DMS53 treated with DMSO at 0.1 percent for 48 hours (cell line): ENCODE results near the gene HPCAL1.

Experiments
- DNase-seq: peaks from one replicate; lab custom pipeline; 2025; ENCODE audit not compliant: unreplicated experiment; lab: John Stamatoyannopoulos, UW

HPCAL1 gene

GRCh38 chr2:10402653-10403215 lies 100.0 kb downstream of the HPCAL1 start:
- no peak for DNase-seq

GRCh38 chr2:10404324-10405143 lies 101.8 kb downstream of the HPCAL1 start:
- no peak for DNase-seq

- no peak for DNase-seq
These were observed 102.7 kb downstream of the HPCAL1 start for GRCh38 chr2:10405448-10405847.

DNA sequence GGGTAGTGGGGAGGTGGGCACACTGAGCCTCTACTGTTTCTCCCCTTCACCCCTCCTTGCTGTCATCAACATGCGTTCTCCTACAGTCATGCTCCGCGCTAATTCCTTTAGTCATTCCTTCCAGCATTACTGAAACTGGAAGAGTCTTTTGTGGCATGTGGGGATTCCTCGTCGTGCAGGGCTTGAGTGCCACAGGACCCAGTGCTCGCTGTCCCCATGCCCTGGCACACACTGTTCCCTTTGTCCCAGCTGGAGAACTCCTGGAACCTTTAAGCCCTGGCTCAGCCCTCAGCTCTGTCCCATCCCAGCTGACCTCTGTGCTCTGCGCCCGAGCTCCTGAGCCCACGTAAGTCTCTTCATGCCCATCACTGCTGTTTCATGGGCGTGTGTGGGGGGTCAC lies 103.3 kb downstream of the HPCAL1 start:
- DNase-seq = no peak

DNA sequence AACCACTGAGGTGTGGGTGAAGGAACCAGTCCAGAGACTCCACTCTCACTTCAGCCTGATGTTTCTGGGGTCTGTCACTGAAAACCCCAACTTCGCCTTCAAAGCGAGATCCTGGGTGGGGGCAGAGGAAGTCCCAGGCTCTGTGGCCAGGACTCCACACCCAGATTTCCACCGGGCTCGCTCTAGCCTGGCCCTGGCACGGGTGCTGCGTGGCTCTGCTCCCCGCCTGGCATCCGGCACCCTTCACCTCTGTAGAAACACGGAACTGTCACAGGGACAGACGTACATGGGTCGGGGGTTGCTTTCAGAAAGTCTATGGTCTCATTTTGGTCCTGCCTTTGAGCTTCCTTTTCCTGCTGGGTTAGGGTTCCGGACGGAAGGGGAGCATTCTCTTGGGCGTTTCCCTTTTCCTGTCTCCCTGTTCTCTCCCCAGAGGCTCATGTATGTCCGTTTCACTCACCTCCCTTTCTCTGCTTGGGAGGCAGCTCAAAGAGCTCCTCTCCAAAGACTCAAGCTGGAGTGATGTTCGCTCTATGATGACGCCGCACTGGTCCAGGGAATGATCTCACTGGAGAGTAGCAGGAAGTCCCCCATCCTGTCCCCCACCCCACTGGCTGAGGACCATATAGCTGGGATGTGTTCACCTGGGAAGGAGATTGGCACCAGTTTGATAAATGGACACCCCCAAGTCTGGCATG lies 103.9 kb downstream of the HPCAL1 start:
- no peak for DNase-seq

GRCh38 chr2:10407432-10407831 lies 104.7 kb downstream of the HPCAL1 start:
- DNase-seq = no peak

DNA sequence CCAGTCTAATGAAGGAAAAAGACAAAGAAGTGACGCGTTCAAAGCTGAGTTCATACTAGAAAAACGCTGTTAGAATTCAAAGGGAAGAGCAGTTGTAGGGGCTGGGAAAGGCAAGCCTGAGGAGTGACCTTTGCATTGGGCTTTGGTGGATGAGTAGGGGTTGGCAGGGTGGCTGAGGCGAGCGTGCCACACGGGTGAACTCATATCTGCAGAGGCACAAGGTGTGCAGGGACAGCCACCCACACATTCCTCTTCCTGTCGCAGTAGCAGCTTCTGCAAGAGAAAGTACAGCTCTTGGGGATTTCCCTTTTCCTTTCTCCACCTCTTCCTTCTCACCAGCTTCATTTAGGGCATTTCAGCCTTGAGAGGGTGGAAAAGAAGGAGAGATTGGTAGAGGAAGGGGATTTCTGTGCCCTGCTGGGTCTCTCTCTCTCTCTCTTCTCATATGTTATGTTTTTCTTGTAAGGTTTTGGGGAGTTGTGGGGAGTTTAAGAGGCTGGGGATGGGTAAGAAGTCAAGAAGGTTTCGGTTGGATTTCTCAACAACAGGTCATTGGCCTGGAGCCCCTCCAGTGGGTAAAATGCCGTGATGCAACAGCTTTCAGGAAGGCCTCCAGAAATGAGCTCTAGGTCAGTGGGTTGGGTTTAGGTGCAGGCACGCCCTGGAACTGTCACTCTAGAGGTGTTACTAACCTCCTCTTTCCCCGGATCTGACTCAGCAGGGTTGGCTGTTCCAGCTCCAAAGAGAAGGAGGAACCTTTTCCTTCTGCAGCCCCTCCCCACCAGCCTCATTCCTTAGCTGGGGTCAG lies 105.3 kb downstream of the HPCAL1 start:
- DNase-seq = peak; percentile 72

DNA sequence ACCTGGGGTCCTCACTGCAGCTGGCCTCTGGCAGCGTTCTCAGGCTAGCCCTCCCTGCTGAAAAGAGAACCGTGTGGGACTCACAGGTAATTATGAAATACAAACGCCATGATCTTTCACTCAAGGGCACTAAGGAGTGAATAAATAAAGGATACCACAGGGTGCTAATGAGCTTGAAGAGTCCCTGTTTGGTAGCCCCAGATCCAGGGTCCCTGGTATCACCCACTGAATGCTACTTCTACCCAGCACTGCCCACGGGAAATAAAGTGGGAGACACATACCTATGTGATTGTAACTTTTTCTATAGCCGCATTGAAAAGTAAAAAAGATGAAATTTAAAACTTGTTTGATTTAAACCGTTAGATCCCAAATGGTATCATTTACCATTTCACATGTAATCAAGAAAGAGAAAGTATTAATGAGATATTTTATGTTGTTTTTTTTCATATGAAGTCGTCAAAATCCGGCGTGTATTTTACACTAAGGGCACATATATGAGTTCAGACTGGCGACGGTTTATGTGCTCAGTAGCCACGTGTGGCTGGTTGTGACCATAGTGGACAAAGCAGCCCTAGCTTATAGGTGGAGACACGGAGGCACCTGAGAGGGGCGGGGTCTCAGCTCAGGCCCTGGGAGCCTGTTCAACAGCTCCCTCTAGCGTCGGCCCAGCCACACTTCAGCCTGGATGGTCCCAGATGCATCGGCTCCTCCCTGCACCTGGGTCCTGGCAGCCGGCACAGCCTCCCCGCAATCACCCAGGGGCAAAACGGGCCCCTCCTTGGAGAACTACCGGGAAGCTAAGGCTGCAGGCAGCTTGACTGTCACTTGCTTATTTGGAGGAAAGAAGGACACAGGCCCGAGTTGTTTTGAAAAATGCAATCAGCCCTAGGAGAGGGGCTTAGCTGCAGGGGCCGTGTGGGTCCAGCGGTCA lies 106.2 kb downstream of the HPCAL1 start:
- DNase-seq = peak; percentile 71

GRCh38 chr2:10410001-10410822 lies 107.5 kb downstream of the HPCAL1 start:
- no peak for DNase-seq

DNA sequence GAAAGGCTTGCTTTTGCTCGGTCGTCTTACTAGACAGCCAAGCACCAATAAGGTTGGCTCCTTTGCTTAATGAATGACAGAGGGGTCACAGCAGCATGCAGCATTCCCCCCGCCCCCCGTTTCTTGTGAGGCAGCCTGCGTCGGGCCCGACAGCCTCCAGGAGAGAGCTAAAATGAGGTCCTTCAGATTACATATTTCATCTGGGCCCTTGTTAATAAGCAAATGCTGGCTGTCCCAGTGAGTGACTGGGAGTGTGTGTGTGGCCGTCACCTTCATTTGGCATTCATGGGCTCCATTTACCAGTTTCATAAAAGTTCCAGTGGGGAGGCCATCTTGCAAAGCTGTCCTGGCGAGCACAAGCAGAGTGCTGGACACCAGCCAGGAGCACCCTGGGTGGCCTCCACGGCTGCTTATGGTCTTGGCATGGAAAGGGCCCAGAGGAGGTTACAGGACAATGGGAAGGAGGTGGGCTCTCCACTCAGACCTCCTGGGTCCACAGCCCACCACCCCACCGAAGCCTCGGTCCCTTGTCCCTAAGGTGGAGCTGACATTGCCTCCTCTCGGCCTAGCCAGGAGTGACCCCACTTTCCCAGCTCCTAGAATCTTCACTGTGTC lies 108.2 kb downstream of the HPCAL1 start:
- no peak for DNase-seq

DNA sequence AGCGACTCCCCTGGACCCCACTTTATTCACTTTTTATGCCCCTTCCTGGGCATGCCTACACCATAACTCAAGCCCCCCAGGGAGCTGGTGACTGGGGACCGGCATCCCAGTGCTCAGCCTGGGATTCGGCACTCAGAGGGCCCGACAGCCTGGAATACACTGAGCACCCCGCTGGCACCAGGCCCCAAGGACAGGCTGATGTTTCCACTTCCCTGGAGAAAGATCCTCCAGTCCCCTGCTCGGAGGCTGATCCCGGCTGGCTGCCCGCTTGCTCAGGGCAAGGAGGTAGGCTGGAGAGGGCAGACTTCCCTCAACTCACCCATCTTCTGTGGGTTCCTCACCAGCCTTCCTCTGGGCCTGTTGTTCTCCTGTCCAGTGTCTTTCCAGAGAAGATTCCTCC lies 108.9 kb downstream of the HPCAL1 start:
- DNase-seq = no peak

DNA sequence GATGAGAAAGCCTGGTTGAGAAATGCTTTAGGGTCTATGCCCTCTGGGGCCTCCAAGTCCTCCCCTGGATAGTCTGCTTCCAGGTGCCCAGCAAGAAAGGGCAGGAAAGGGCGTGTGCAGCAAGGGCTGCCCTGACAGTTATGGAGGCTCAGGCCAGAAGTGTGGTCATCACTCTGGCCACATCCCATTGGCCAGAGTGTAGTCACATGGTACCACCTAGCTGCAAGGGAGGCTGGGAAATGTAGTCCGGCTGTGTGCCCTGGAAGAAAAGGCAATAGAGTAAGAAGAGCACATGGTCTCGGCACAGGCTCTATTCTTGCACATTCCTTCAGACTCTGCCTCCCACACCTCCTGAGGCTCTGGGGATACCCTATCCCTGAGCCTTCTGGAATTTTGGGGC lies 109.7 kb downstream of the HPCAL1 start:
- DNase-seq = no peak

DNA sequence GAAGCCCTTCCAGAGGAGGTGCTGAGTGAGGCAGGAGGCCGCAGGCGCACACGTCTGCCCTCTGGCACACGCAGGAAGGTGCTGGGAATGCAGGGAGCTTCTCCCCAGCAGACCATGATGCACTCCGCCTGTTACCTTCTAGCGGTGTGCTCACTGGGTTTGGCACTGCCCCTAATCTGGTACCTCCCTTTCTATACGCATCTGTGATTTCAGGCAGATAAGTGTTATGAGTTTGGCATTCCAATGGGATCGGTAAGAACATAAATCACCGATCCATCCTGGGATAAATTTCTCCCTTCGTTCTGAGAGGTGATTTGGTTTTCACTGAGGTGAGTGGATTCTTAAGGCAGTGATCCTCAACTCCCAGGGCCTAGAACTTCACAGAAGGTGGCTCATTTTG lies 110.8 kb downstream of the HPCAL1 start:
- DNase-seq = no peak

GRCh38 chr2:10413991-10414451 lies 111.3 kb downstream of the HPCAL1 start:
- no peak for DNase-seq

DNA sequence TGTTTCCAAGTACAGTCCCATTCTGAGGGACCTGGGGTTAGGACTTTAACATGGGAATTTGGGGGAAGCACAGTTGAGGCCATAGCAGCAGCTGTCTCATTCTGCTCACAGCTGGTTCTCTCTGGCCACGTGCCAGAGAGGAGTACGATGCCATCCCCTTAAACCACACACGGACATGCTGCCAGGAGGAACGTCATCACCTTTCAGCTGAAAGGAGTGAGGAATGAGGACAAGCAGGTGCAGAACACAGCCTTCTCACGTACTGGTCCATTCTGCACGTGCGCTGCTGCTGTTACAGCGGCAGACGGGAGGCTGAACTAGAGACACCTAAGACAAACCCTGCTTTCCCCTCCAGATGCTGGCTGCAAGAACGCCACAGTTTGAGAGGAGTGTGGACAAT lies 111.9 kb downstream of the HPCAL1 start:
- peak; percentile 23 for DNase-seq

DNA sequence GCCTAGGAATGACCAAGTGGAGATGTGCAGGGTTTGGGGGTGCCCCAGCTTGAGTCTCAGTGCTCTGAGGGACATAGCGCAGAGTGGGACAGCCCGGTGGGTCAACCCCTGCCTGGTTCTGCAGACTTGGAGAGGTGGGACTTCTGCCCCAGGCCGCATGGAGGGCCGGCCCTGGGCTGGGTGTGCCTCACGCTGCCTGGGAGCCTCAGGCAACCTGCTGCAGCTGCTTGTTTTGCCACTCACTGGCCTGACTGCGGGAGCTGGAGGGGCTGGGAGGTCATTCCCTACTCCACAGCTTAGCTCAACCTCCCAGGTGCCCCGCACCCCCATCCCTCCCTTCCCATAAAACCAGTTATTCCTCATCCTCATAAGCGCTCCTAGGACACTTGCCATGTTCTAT lies 112.3 kb downstream of the HPCAL1 start:
- DNase-seq = no peak

- no peak for DNase-seq
These were observed 112.9 kb downstream of the HPCAL1 start for GRCh38 chr2:10415640-10416039.

DNA sequence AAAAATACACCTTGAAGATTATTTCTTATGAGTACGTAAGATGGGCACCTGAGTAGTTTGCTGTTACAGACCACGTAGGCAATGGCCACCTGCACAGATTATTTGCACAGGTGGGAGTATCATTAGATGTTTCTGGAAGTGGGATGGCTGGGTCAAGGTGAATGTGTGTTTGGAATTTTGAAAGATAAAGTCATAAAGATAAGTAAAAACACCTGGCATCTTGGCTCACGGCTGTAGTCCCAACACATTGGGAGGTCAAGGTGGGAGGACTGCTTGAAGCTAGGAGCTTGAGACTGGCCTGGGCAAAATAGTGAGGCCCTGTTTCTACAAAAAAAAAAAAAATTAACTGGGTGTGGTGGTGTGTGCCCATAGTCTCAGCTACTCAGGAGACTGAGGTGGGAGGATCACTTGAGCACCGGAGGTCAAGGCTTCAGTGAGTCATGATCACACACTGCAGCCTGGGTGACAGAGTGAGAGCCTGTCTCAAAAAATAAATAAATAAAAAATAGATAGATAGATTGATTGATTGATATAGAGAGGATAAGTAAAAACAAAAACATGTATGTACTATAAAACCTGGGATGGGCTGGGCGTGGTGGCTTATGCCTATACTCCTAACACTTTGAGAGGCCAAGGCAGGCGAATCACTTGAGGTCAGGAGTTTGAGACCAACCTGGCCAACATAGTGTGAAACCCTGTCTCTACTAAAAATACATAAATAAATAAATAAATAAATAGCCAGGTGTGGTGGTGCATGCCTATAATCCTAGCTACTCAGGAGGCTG lies 115.0 kb downstream of the HPCAL1 start:
- no peak for DNase-seq
